CD4-positive, alpha-beta T cell treated with Interleukin-4 for 1 hour (primary cell): Measurements from ENCODE around the gene MAP3K13.
A peak's percentile ranks its signal among the peaks of the same experiment; 100 is the strongest.

Experiments used
- DNase-seq, 2 donors: peaks; one replicate each; pipeline ENCODE4 v3.0.0-alpha.2; 2020 to 2022

Gene MAP3K13

GRCh38 chr3:185519021-185519420, 156.1 kb downstream of the MAP3K13 start:
- no peak for DNase-seq

GRCh38 chr3:185521349-185522138, 158.6 kb downstream of the MAP3K13 start:
- no peak for DNase-seq

GRCh38 chr3:185526349-185526951, 163.5 kb downstream of the MAP3K13 start:
- no peak for DNase-seq

GRCh38 chr3:185527364-185527763, 164.4 kb downstream of the MAP3K13 start:
- no peak for DNase-seq

- DNase-seq, result no peak
These were observed 165.6 kb downstream of the MAP3K13 start for GRCh38 chr3:185528532-185528931.

GRCh38 chr3:185530856-185531255, 167.9 kb downstream of the MAP3K13 start:
- DNase-seq, result no peak

- DNase-seq, result no peak
These were observed 170.0 kb downstream of the MAP3K13 start for GRCh38 chr3:185532901-185533300.

GRCh38 chr3:185534511-185534910, 171.6 kb downstream of the MAP3K13 start:
- DNase-seq, result no peak

GRCh38 chr3:185537369-185537970, 174.5 kb downstream of the MAP3K13 start:
- peak; percentile 27 to 54 for DNase-seq
